Measurements from ENCODE around the gene SFXN5. TPM values are rescaled to one million over a fixed set of nuclear protein-coding genes. Genes with fewer than 3 reads are reported as not detected.

Gene SFXN5
- total and polyA plus RNA-seq, 7 donors: 5.1 to 17.1 (median 12.2) TPM

- H3K36me3 ChIP-seq (ENCODE audit: insufficient read depth in 1 of 2, low read depth in 1 of 2): peaks cover 0 to 17% of the 10 kb centered on the region in 2 donors
- ATAC-seq (no peak), DNase-seq (no peak)
- H3K4me1 ChIP-seq: peaks cover 13% of the 10 kb centered on the region
- H3K27me3 ChIP-seq (ENCODE audit: insufficient read depth in 3 of 3, low read length in 2 of 3): no peaks in the 10 kb centered on the region
- WGBS, 3 donors: 59 to 67% (median 63%) methylated on average over 7 of the region's 7 CpGs
- H3K9me3 ChIP-seq: no peaks in the 10 kb centered on the region
- intact Hi-C loops (cut with DNase I): no loop called here
- TF ChIP-seq CTCF (IDR thresholded peaks at IDR 0.05): no peak
- H3K4me3 ChIP-seq: no peak overlapping the region
- no peak overlapping the region for H3K27ac ChIP-seq
Measured at GRCh38 chr2:73092146-73092783, 20.8 kb upstream of the SFXN5 start.

GRCh38 chr2:73091696-73092095 is 20.2 kb upstream of the SFXN5 start:
- Histone ChIP-seq H3K27ac (no peak overlapping the region), H3K36me3 (ENCODE audit: insufficient read depth in 1 of 2, low read depth in 1 of 2) (peaks cover 0 to 23% of the 10 kb centered on the region in 2 donors), H3K4me1 (peaks cover 13% of the 10 kb centered on the region), H3K27me3 (ENCODE audit: insufficient read depth in 3 of 3, low read length in 2 of 3) (no peaks in the 10 kb centered on the region), H3K9me3 (no peaks in the 10 kb centered on the region), H3K4me3 (no peak overlapping the region)
- no peak for TF ChIP-seq CTCF (IDR thresholded peaks at IDR 0.05)
- no peak for DNase-seq
- no peak for ATAC-seq
- intact Hi-C loops (cut with DNase I): no loop called here
- WGBS, 3 donors: 90 to 97% (median 91%) methylated on average over 11 of the region's 11 CpGs

DNA sequence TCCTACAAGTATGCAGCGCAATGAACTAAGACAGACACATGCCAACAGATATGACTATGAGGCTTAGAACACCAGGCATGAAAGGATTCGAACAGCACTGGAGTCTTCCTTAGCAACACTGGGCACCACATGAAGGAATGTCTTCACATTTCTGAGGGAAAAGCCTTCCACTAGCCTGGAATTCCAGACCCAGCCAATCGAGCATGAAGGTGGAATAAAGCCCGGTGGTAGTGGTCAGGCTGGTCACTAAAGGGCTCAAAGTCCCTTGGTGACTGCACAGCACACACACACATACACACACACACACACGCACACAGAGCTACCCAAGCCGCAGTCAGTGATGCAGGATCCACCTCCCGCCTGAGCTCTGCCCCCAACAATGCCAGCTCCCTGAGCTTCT is 19.7 kb upstream of the SFXN5 start:
- Histone ChIP-seq H3K4me1 (peaks cover 13% of the 10 kb centered on the region), H3K9me3 (no peaks in the 10 kb centered on the region), H3K27ac (no peak overlapping the region), H3K27me3 (ENCODE audit: insufficient read depth in 3 of 3, low read length in 2 of 3) (no peaks in the 10 kb centered on the region), H3K36me3 (ENCODE audit: insufficient read depth in 1 of 2, low read depth in 1 of 2) (peaks cover 0 to 28% of the 10 kb centered on the region in 2 donors), H3K4me3 (no peak overlapping the region)
- TF ChIP-seq CTCF (IDR thresholded peaks at IDR 0.05): no peak
- intact Hi-C loops (cut with DNase I): no loop called here
- no peak for DNase-seq
- WGBS, 3 donors: 83 to 92% (median 83%) methylated on average over 7 of the region's 7 CpGs
- ATAC-seq: no peak

DNA sequence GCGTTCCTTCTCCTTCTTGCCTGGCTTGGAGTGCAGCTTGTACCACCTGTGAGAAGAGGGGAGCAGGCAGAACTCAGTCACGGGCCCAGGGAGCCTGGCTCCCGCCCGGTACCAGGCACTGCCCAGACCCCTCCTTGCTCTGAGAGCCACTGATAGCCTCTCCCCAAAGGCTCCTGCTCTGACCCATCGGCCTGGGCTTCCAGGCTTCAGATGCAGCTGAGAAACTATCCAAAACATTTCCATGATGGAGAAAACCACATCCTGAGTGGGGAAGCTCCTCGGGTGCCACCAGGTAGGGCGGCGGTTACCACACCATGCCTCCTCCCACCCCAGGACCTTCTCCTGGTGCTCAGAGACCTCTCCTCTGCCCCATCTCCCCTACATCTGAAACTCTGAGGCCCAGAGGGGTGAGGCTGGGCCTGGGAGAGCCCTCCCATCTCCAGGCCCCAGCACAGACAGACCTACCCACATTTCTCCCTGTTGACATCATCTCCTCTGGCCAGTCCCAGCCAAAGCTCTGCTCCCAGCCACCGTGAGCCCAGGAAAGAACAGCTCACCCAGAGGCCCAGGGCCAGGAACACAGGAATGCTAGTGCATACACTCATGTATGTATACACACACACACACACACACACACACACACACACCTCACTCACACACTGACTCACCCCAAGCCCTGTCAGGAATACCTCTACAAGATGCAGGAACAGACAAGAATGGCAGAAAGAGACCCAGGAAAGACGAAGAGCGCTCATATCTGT is 17.9 kb upstream of the SFXN5 start:
- no peaks in the 10 kb centered on the region for H3K9me3 ChIP-seq

More for the DNA sequence above, 17.9 kb upstream of the SFXN5 start:
- Histone ChIP-seq H3K36me3 (ENCODE audit: insufficient read depth in 1 of 2, low read depth in 1 of 2) (peaks cover 0 to 30% of the 10 kb centered on the region in 2 donors), H3K4me3 (no peak overlapping the region), H3K27ac (no peak overlapping the region), H3K27me3 (ENCODE audit: insufficient read depth in 3 of 3, low read length in 2 of 3) (no peaks in the 10 kb centered on the region), H3K4me1 (peaks cover 10% of the 10 kb centered on the region)
- 82 to 85% (median 83%) methylated on average over 11 of the region's 11 CpGs for WGBS, 3 donors
- ATAC-seq (peak; percentile 30 to 64 (median 48)), DNase-seq (peak in 1 of 2 donors; percentile 58)
- TF ChIP-seq CTCF (IDR thresholded peaks at IDR 0.05): no peak
- intact Hi-C loops (cut with DNase I): loop anchor here in 1 of 2 donors (5.0 kb wide), 1 partner anchor 92 kb away; no protein-coding TSS in a partner anchor

Measured in psoas muscle (tissue), 8 donors.